ENCODE data around the gene NUP93. TPM values are rescaled to one million over a fixed set of nuclear protein-coding genes. Genes with fewer than 3 reads are reported as not detected.

NUP93 gene
- total RNA-seq, 2 experiments from 2014 or later, result 129 to 143 TPM

GRCh38 chr16:56823081-56823733, 93.3 kb downstream of the NUP93 start:
- ChIA-PET CTCF (no interaction called here), POLR2A (no interaction called here)
- DNase-seq (no peak), ATAC-seq (no peak)
- Mint-ChIP-seq H3K36me3 (ENCODE audit: low read depth) (peaks cover 23% of the 10 kb centered on the region), H3K9me3 (ENCODE audit: insufficient read depth) (no peaks in the 10 kb centered on the region), H3K27me3 (ENCODE audit: low read depth) (no peaks in the 10 kb centered on the region), H3K4me1 (ENCODE audit: low read depth) (no peaks in the 10 kb centered on the region), H3K4me3 (no peak overlapping the region), H3K27ac (no peak overlapping the region)

GRCh38 chr16:56824331-56824730, 94.4 kb downstream of the NUP93 start:
- ChIA-PET POLR2A (no interaction called here), CTCF (interaction anchor here (2.6 kb wide), 1 partner anchor 32 kb away, joined by 6 read pairs; no protein-coding TSS in a partner anchor)
- Mint-ChIP-seq H3K36me3 (ENCODE audit: low read depth) (peaks cover 23% of the 10 kb centered on the region), H3K27me3 (ENCODE audit: low read depth) (no peaks in the 10 kb centered on the region), H3K4me1 (ENCODE audit: low read depth) (no peaks in the 10 kb centered on the region), H3K9me3 (ENCODE audit: insufficient read depth) (no peaks in the 10 kb centered on the region), H3K4me3 (no peak overlapping the region), H3K27ac (no peak overlapping the region)
- DNase-seq (no peak), ATAC-seq (no peak)

- H3K9me3 Mint-ChIP-seq (ENCODE audit: insufficient read depth), result no peaks in the 10 kb centered on the region
- H3K4me1 Mint-ChIP-seq (ENCODE audit: low read depth), result no peaks in the 10 kb centered on the region
- no peak for DNase-seq
- peaks cover 22% of the 10 kb centered on the region for H3K36me3 Mint-ChIP-seq (ENCODE audit: low read depth)
- H3K27ac Mint-ChIP-seq, result no peak overlapping the region
- no peak for ATAC-seq
- no peaks in the 10 kb centered on the region for H3K27me3 Mint-ChIP-seq (ENCODE audit: low read depth)
- no peak overlapping the region for H3K4me3 Mint-ChIP-seq
- ChIA-PET CTCF (interaction anchor here (2.6 kb wide), 1 partner anchor 32 kb away, joined by 6 read pairs; no protein-coding TSS in a partner anchor), POLR2A (no interaction called here)
Observed at GRCh38 chr16:56824804-56825203, 94.9 kb downstream of the NUP93 start.

GRCh38 chr16:56825826-56826225, 95.9 kb downstream of the NUP93 start:
- Mint-ChIP-seq H3K36me3 (ENCODE audit: low read depth) (peaks cover 25% of the 10 kb centered on the region), H3K9me3 (ENCODE audit: insufficient read depth) (no peaks in the 10 kb centered on the region), H3K4me1 (ENCODE audit: low read depth) (no peaks in the 10 kb centered on the region), H3K4me3 (no peak overlapping the region), H3K27me3 (ENCODE audit: low read depth) (no peaks in the 10 kb centered on the region), H3K27ac (no peak overlapping the region)
- ATAC-seq, result no peak
- ChIA-PET POLR2A (no interaction called here), CTCF (interaction anchor here (2.6 kb wide), 1 partner anchor 33 kb away, joined by 6 read pairs; no protein-coding TSS in a partner anchor)
- no peak for DNase-seq

GRCh38 chr16:56828647-56829046, 98.7 kb downstream of the NUP93 start:
- CTCF ChIA-PET, result interaction anchor here (0.8 to 3.3 kb wide), 6 partner anchors 11 to 135 kb away, joined by 3 to 9 read pairs (median 3); no protein-coding TSS in a partner anchor
- H3K36me3 Mint-ChIP-seq (ENCODE audit: low read depth), result peaks cover 35% of the 10 kb centered on the region

GRCh38 chr16:56830669-56831068, 100.7 kb downstream of the NUP93 start:
- CTCF ChIA-PET, result interaction anchor here (0.8 to 3.3 kb wide), 3 partner anchors 16 to 37 kb away, joined by 3 to 9 read pairs (median 4); no protein-coding TSS in a partner anchor
- ATAC-seq, result no peak
- no peak overlapping the region for H3K27ac Mint-ChIP-seq

More at GRCh38 chr16:56828647-56829046, 98.7 kb downstream of the NUP93 start:
- Mint-ChIP-seq H3K4me3 (no peak overlapping the region), H3K27me3 (ENCODE audit: low read depth) (no peaks in the 10 kb centered on the region), H3K27ac (no peak overlapping the region), H3K4me1 (ENCODE audit: low read depth) (peaks cover 6% of the 10 kb centered on the region), H3K9me3 (ENCODE audit: insufficient read depth) (no peaks in the 10 kb centered on the region)
- no peak for ATAC-seq
- DNase-seq, result no peak
- POLR2A ChIA-PET, result no interaction called here

GRCh38 chr16:56832768-56833167, 102.8 kb downstream of the NUP93 start:
- Mint-ChIP-seq H3K9me3 (ENCODE audit: insufficient read depth) (no peaks in the 10 kb centered on the region), H3K4me1 (ENCODE audit: low read depth) (peaks cover 11% of the 10 kb centered on the region), H3K27me3 (ENCODE audit: low read depth) (no peaks in the 10 kb centered on the region), H3K4me3 (no peak overlapping the region), H3K27ac (no peak overlapping the region), H3K36me3 (ENCODE audit: low read depth) (peaks cover 46% of the 10 kb centered on the region)
- DNase-seq, result no peak
- ATAC-seq, result no peak
- POLR2A ChIA-PET, result interaction anchor here (0.7 kb wide), 1 partner anchor 10 kb away, joined by 3 read pairs; no protein-coding TSS in a partner anchor
- CTCF ChIA-PET, result interaction anchor here (1.0 to 1.3 kb wide), 3 partner anchors 19 to 53 kb away, joined by 3 to 4 read pairs (median 3); no protein-coding TSS in a partner anchor

More at GRCh38 chr16:56830669-56831068, 100.7 kb downstream of the NUP93 start:
- H3K4me3 Mint-ChIP-seq, result no peak overlapping the region
- peaks cover 36% of the 10 kb centered on the region for H3K36me3 Mint-ChIP-seq (ENCODE audit: low read depth)
- H3K27me3 Mint-ChIP-seq (ENCODE audit: low read depth), result no peaks in the 10 kb centered on the region
- peaks cover 6% of the 10 kb centered on the region for H3K4me1 Mint-ChIP-seq (ENCODE audit: low read depth)
- POLR2A ChIA-PET, result interaction anchor here (1.0 kb wide), 1 partner anchor 101 kb away, joined by 3 read pairs; no protein-coding TSS in a partner anchor
- DNase-seq, result no peak
- H3K9me3 Mint-ChIP-seq (ENCODE audit: insufficient read depth), result no peaks in the 10 kb centered on the region

- DNase-seq, result no peak
- no peaks in the 10 kb centered on the region for H3K27me3 Mint-ChIP-seq (ENCODE audit: low read depth)
- POLR2A ChIA-PET, result interaction anchor here (0.6 kb wide), 1 partner anchor 209 kb away, joined by 3 read pairs; no protein-coding TSS in a partner anchor
- no peak overlapping the region for H3K4me3 Mint-ChIP-seq
- peaks cover 52% of the 10 kb centered on the region for H3K36me3 Mint-ChIP-seq (ENCODE audit: low read depth)
- ATAC-seq, result no peak
- H3K27ac Mint-ChIP-seq, result no peak overlapping the region
- H3K4me1 Mint-ChIP-seq (ENCODE audit: low read depth), result peaks cover 11% of the 10 kb centered on the region
- H3K9me3 Mint-ChIP-seq (ENCODE audit: insufficient read depth), result no peaks in the 10 kb centered on the region
- CTCF ChIA-PET, result interaction anchor here (1.0 to 1.1 kb wide), 2 partner anchors 15 to 19 kb away, joined by 3 read pairs; no protein-coding TSS in a partner anchor
Observed at GRCh38 chr16:56833243-56833970, 103.5 kb downstream of the NUP93 start.

GRCh38 chr16:56835320-56835719, 105.4 kb downstream of the NUP93 start:
- no peaks in the 10 kb centered on the region for H3K27me3 Mint-ChIP-seq (ENCODE audit: low read depth)
- POLR2A ChIA-PET, result no interaction called here
- peaks cover 11% of the 10 kb centered on the region for H3K4me1 Mint-ChIP-seq (ENCODE audit: low read depth)
- H3K36me3 Mint-ChIP-seq (ENCODE audit: low read depth), result peaks cover 61% of the 10 kb centered on the region
- no peak overlapping the region for H3K4me3 Mint-ChIP-seq
- DNase-seq (no peak), ATAC-seq (no peak)
- CTCF ChIA-PET, result no interaction called here
- no peaks in the 10 kb centered on the region for H3K9me3 Mint-ChIP-seq (ENCODE audit: insufficient read depth)
- no peak overlapping the region for H3K27ac Mint-ChIP-seq

- H3K4me3 Mint-ChIP-seq, result no peak overlapping the region
- H3K36me3 Mint-ChIP-seq (ENCODE audit: low read depth), result peaks cover 67% of the 10 kb centered on the region
- CTCF ChIA-PET, result interaction anchor here (1.1 to 3.8 kb wide), 3 partner anchors 11 to 23 kb away, joined by 3 to 15 read pairs (median 4); no protein-coding TSS in a partner anchor
- H3K9me3 Mint-ChIP-seq (ENCODE audit: insufficient read depth), result no peaks in the 10 kb centered on the region
- ATAC-seq (no peak), DNase-seq (no peak)
- no peaks in the 10 kb centered on the region for H3K27me3 Mint-ChIP-seq (ENCODE audit: low read depth)
- peaks cover 11% of the 10 kb centered on the region for H3K4me1 Mint-ChIP-seq (ENCODE audit: low read depth)
- POLR2A ChIA-PET, result no interaction called here
- H3K27ac Mint-ChIP-seq, result no peak overlapping the region
Observed at GRCh38 chr16:56836410-56837230, 106.7 kb downstream of the NUP93 start.

GRCh38 chr16:56838622-56839337, 108.9 kb downstream of the NUP93 start:
- ChIA-PET CTCF (interaction anchor here (1.2 to 3.8 kb wide), 4 partner anchors 10 to 113 kb away, joined by 3 to 15 read pairs (median 3); no protein-coding TSS in a partner anchor), POLR2A (no interaction called here)
- Mint-ChIP-seq H3K27me3 (ENCODE audit: low read depth) (no peaks in the 10 kb centered on the region), H3K27ac (no peak overlapping the region), H3K4me3 (no peak overlapping the region), H3K36me3 (ENCODE audit: low read depth) (peaks cover 65% of the 10 kb centered on the region), H3K9me3 (ENCODE audit: insufficient read depth) (no peaks in the 10 kb centered on the region), H3K4me1 (ENCODE audit: low read depth) (peaks cover 5% of the 10 kb centered on the region)
- ATAC-seq (no peak), DNase-seq (no peak)

All from activated CD8-positive, alpha-beta T cell treated with anti-CD3 and anti-CD28 coated beads, Interleukin-2, amount 10 ng/mL, durations not matched to agents 7 days and 5 days (primary cell).